CD14-positive monocyte (primary cell): ENCODE measurements around the gene GPATCH2. TPM values are rescaled to one million over a fixed set of nuclear protein-coding genes. Genes with fewer than 3 reads are reported as not detected.
"Not testable (repeated sequence)": the region's sequence is repeated elsewhere in the genome, so short reads cannot be mapped to it uniquely, and the experiment has no call there.

Experiments
- DNase-seq, 3 donors: peaks; one replicate each; pipeline ENCODE4 v3.0.0-alpha.2; 2011 to 2022
- H2AFZ ChIP-seq: 2 replicates; pipeline ENCODE4 v1.6.0; 2012; ENCODE audit warnings: mild to moderate bottlenecking, low read depth, low read length, inconsistent platforms; ENCODE audit not compliant: insufficient read depth, poor library complexity, severe bottlenecking
- H3K27ac ChIP-seq, 2 donors: 1 replicate in 1 of 2; 2 replicates in 1 of 2; pipeline ENCODE4 v1.5.1; 2012 to 2013; ENCODE audit warnings: low read length in 2 of 2, control low read depth in 1 of 2, inconsistent platforms in 1 of 2, low read depth in 1 of 2, mild to moderate bottlenecking in 1 of 2
- H3K27me3 ChIP-seq, 2 donors: one replicate each; pipeline versions ENCODE4 v1.6.0 to v1.6.1; 2011 to 2013; ENCODE audit warnings: low read length in 2 of 2; ENCODE audit not compliant: control insufficient read depth in 2 of 2, insufficient read depth in 2 of 2
- H3K36me3 ChIP-seq, 2 donors: replicated peaks in 1 of 2; 1 replicate in 1 of 2; 2 replicates in 1 of 2; pipeline versions ENCODE4 v1.5.1 to v1.6.1; 2012 to 2013; ENCODE audit warnings: low read length in 2 of 2, control low read depth in 1 of 2, inconsistent platforms in 1 of 2, mild to moderate bottlenecking in 1 of 2; ENCODE audit not compliant: insufficient read depth in 2 of 2, control insufficient read depth in 1 of 2
- H3K4me1 ChIP-seq, 2 donors: 1 replicate in 1 of 2; 2 replicates in 1 of 2; pipeline versions ENCODE4 v1.5.1 to v1.6.1; 2012 to 2013; ENCODE audit warnings: low read length in 2 of 2, control low read depth in 1 of 2, inconsistent platforms in 1 of 2, mild to moderate bottlenecking in 1 of 2, moderate library complexity in 1 of 2; ENCODE audit not compliant: insufficient read depth in 2 of 2, control insufficient read depth in 1 of 2
- H3K4me2 ChIP-seq: replicated peaks from 2 replicates; pipeline ENCODE3; 2012; ENCODE audit warnings: low read length, moderate library complexity, mild to moderate bottlenecking; ENCODE audit not compliant: poor library complexity, severe bottlenecking; ENCODE audit errors: extremely low read depth
- H3K4me3 ChIP-seq, 3 experiments: fragments of 200-600 bp in 1 of 3; sonication (generic) in 1 of 3; replicated peaks in 1 of 3; 1 replicate in 2 of 3; 2 replicates in 1 of 3; pipeline ENCODE4 v1.5.1; 2011 to 2013; ENCODE audit warnings: low read length in 3 of 3, mild to moderate bottlenecking in 3 of 3, control low read depth in 2 of 3, low read depth in 2 of 3, inconsistent platforms in 1 of 3, moderate library complexity in 1 of 3
- H3K79me2 ChIP-seq: 2 replicates; pipeline ENCODE4 v1.6.0; 2012; ENCODE audit warnings: mild to moderate bottlenecking, control low read depth, inconsistent platforms, low read length, moderate library complexity; ENCODE audit not compliant: insufficient read depth
- H3K9ac ChIP-seq: 2 replicates; pipeline ENCODE4 v1.6.0; 2017; ENCODE audit warnings: low read length, mild to moderate bottlenecking; ENCODE audit not compliant: insufficient read depth, poor library complexity, severe bottlenecking
- H3K9me3 ChIP-seq, 2 donors: replicated peaks in 1 of 2; 1 replicate in 1 of 2; 2 replicates in 1 of 2; pipeline versions ENCODE4 v1.5.1 to v1.6.1; 2012 to 2013; ENCODE audit warnings: low read length in 2 of 2, control low read depth in 1 of 2; ENCODE audit not compliant: control insufficient read depth in 1 of 2, insufficient read depth in 1 of 2
- H4K20me1 ChIP-seq: 2 replicates; pipeline ENCODE4 v1.6.0; 2012; ENCODE audit warnings: mild to moderate bottlenecking, low read length, control low read depth, moderate library complexity; ENCODE audit not compliant: insufficient read depth
- H3K27ac Mint-ChIP-seq, 7 donors: one replicate each; pipeline ENCODE4 v1.8.0; 2020; ENCODE audit warnings: mild to moderate bottlenecking in 7 of 7, mixed read lengths in 7 of 7, moderate library complexity in 6 of 7, inconsistent platforms in 2 of 7
- H3K27me3 Mint-ChIP-seq, 3 donors: one replicate each; pipeline ENCODE4 v1.8.0; 2021 to 2022; ENCODE audit warnings: low read depth in 3 of 3, mild to moderate bottlenecking in 3 of 3, mixed read lengths in 3 of 3, moderate library complexity in 3 of 3, inconsistent platforms in 1 of 3
- H3K36me3 Mint-ChIP-seq, 2 donors: one replicate each; pipeline ENCODE4 v1.8.0; 2020; ENCODE audit warnings: mixed read lengths in 2 of 2, inconsistent platforms in 1 of 2, mild to moderate bottlenecking in 1 of 2
- H3K4me1 Mint-ChIP-seq: one replicate; pipeline ENCODE4 v1.8.0; 2020; ENCODE audit warnings: mild to moderate bottlenecking, mixed read lengths
- H3K4me3 Mint-ChIP-seq, 2 donors: one replicate each; pipeline ENCODE4 v1.8.0; 2020; ENCODE audit warnings: mild to moderate bottlenecking in 2 of 2, mixed read lengths in 2 of 2, moderate library complexity in 1 of 2
- H3K9me3 Mint-ChIP-seq, 7 donors: one replicate each; pipeline ENCODE4 v1.8.0; 2020 to 2022; ENCODE audit warnings: mixed read lengths in 7 of 7, mild to moderate bottlenecking in 6 of 7, moderate library complexity in 6 of 7, inconsistent platforms in 2 of 7
- WGBS: methylation state at CpG from one replicate; pipeline ENCODE4 v1.1.5; 2013; ENCODE audit warnings: missing lambda C conversion rate; ENCODE audit not compliant: insufficient coverage; 5-methylcytosine and 5-hydroxymethylcytosine counted together
- intact Hi-C, 2 donors: fragments of 100-400 bp; cut with micrococcal nuclease; formaldehyde crosslinking; loops; one replicate each; pipeline versions ENCODE4 v1.15.0 to v1.15.1; 2023
- polyA plus RNA-seq, 3 donors: library from polyadenylated mRNA; depleted of rRNA in 1 of 3; unstranded in 2 of 3; stranded (reverse) in 1 of 3; fragments of 300-500 nt in 2 of 3; fragments of >200 nt in 1 of 3; fragmentation: Illumina TruSeq in 2 of 3; gene quantifications; 1 replicate in 2 of 3; 2 replicates in 1 of 3; pipeline ENCODE4 v1.2.3, GENCODE V29; 2012 to 2021
- TF ChIP-seq, protein P1 (sequence below): fragments of 200-600 bp; IDR thresholded peaks from one replicate; pipeline ENCODE4 v1.8.0; 2022; ENCODE audit warnings: antibody characterized with exemption, mild to moderate bottlenecking

The GPATCH2 gene
- polyA plus RNA-seq, 3 donors, result 1.8 to 3.4 (median 1.9) TPM

DNA sequence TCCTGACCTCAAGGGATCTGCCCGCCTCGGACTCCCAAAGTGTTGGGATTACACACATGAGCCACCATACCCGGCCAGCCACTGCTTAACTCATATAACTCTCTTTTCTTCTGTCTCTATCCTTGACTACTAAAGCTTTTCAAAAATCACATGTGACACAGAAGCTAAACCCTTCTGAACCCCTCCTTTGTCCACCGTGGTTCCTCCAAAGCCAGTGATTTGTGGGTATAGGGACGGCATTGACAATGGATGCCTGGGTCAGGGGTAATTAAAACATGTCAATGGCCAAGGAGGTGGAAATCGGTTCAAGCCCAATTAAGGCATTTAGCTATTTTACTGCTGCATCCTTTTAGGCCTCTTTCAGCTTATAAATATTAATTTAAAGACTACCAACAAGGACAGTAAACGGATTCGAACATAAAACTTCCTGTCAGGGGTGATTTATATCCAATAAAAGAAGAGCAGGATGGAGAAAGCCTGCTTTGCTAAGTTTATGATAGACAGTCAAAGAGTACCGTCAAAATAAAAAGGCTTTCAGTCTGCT lies 242.3 kb downstream of the GPATCH2 start:
- 100% methylated on average over 3 of the region's 9 CpGs for WGBS
- Mint-ChIP-seq H3K4me3 (no peak overlapping the region), H3K9me3 (peaks cover 0 to 11% (median 5%) of the 10 kb centered on the region in 7 donors), H3K36me3 (no peaks in the 10 kb centered on the region), H3K27me3 (no peaks in the 10 kb centered on the region), H3K4me1 (no peaks in the 10 kb centered on the region), H3K27ac (no peak overlapping the region)
- no peaks in the 10 kb centered on the region for H3K4me1 ChIP-seq
- H3K4me3 ChIP-seq, result no peak overlapping the region
- no peak overlapping the region for H2AFZ ChIP-seq
- no peak overlapping the region for H3K27ac ChIP-seq
- no peaks in the 10 kb centered on the region for H4K20me1 ChIP-seq
- TF ChIP-seq, protein P1, sequence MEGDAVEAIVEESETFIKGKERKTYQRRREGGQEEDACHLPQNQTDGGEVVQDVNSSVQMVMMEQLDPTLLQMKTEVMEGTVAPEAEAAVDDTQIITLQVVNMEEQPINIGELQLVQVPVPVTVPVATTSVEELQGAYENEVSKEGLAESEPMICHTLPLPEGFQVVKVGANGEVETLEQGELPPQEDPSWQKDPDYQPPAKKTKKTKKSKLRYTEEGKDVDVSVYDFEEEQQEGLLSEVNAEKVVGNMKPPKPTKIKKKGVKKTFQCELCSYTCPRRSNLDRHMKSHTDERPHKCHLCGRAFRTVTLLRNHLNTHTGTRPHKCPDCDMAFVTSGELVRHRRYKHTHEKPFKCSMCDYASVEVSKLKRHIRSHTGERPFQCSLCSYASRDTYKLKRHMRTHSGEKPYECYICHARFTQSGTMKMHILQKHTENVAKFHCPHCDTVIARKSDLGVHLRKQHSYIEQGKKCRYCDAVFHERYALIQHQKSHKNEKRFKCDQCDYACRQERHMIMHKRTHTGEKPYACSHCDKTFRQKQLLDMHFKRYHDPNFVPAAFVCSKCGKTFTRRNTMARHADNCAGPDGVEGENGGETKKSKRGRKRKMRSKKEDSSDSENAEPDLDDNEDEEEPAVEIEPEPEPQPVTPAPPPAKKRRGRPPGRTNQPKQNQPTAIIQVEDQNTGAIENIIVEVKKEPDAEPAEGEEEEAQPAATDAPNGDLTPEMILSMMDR, result no peak
- H3K9ac ChIP-seq, result no peak overlapping the region
- no peak overlapping the region for H3K4me2 ChIP-seq
- no peaks in the 10 kb centered on the region for H3K36me3 ChIP-seq
- intact Hi-C loops, result no loop called here
- peaks cover 0 to 6% of the 10 kb centered on the region in 2 donors for H3K9me3 ChIP-seq
- no peak for DNase-seq
- no peaks in the 10 kb centered on the region for H3K27me3 ChIP-seq
- H3K79me2 ChIP-seq, result no peaks in the 10 kb centered on the region

DNA sequence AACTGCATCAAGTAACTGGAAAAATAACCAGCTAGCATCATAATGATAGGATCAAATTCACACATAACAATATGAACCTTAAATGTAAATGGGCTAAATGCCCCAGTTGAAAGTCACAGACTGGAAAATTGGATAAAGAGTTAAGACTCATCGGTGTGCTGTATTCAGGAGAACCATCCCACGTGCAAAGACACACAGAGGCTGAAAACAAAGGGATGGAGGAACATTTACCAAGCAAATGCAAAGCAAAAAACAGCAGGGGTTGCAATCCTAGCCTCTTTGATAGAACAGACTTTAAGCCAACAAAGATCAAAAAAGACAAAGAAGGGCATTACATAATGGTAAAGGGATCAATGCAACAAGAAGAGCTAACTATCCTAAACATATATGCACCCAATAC lies 249.1 kb downstream of the GPATCH2 start:
- H3K4me3 Mint-ChIP-seq, result not testable (repeated sequence)

DNA sequence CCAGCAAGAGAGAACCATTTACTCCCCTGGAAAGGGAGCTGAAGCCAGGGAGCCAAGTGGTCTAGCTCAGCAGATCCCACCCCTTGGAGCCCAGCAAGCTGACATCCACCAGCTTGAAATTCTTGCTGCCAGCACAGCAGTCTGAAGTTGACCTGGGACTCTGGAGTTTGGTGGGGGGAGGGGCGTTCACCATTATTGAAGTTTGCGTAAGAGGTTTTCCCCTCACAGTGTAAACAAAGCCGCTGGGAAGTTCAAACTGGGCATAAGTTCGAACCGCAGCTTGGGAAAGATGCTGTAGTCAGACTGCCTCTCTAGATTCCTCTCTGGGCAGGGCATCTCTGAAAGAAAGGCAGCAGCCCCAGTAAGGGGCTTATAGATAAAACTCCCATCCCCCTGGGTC lies 251.1 kb downstream of the GPATCH2 start:
- H3K27me3 Mint-ChIP-seq, H3K36me3 Mint-ChIP-seq, H3K27ac ChIP-seq, H3K27me3 ChIP-seq, H3K4me1 ChIP-seq, H3K79me2 ChIP-seq, H3K4me3 Mint-ChIP-seq, H4K20me1 ChIP-seq, H3K4me3 ChIP-seq, H3K4me2 ChIP-seq, H3K36me3 ChIP-seq, H2AFZ ChIP-seq, H3K27ac Mint-ChIP-seq, DNase-seq, intact Hi-C loops, H3K9ac ChIP-seq, H3K4me1 Mint-ChIP-seq: not testable (repeated sequence)
- H3K9me3 ChIP-seq, result peaks cover 11 to 20% of the 10 kb centered on the region in 2 donors
- 100% methylated on average over 1 of the region's 5 CpGs for WGBS
- peaks cover 8 to 41% (median 12%) of the 10 kb centered on the region in 7 donors for H3K9me3 Mint-ChIP-seq

More for the DNA sequence above, 249.1 kb downstream of the GPATCH2 start:
- H3K27ac Mint-ChIP-seq, H4K20me1 ChIP-seq, H3K27me3 Mint-ChIP-seq, H3K36me3 Mint-ChIP-seq, H3K27me3 ChIP-seq, H3K4me1 Mint-ChIP-seq, H3K79me2 ChIP-seq, H3K36me3 ChIP-seq, intact Hi-C loops, H3K4me3 ChIP-seq, H3K4me2 ChIP-seq, H3K27ac ChIP-seq, H3K4me1 ChIP-seq, DNase-seq, H3K9ac ChIP-seq, H2AFZ ChIP-seq: not testable (repeated sequence)
- WGBS, result 33% methylated on average over 1 of the region's 2 CpGs
- H3K9me3 ChIP-seq, result peaks cover 0 to 18% of the 10 kb centered on the region in 2 donors
- H3K9me3 Mint-ChIP-seq, result peaks cover 6 to 26% (median 12%) of the 10 kb centered on the region in 7 donors
